Measurements from ENCODE around the gene FLNC. TPM values are rescaled to one million over a fixed set of nuclear protein-coding genes. Genes with fewer than 3 reads are reported as not detected.

Gene FLNC
- total RNA-seq, 2 experiments from 2014 or later, result not detected

- Mint-ChIP-seq H3K27ac (no peak overlapping the region), H3K4me1 (peaks cover 34% of the 10 kb centered on the region), H3K9me3 (no peaks in the 10 kb centered on the region), H3K27me3 (no peaks in the 10 kb centered on the region), H3K4me3 (no peak overlapping the region), H3K36me3 (ENCODE audit: low read depth) (peaks cover 9% of the 10 kb centered on the region)
- CTCF ChIA-PET, result interaction anchor here (0.7 to 2.6 kb wide), 3 partner anchors 19 to 246 kb away, joined by 4 to 13 read pairs (median 6); no protein-coding TSS in a partner anchor
- POLR2A ChIA-PET, result no interaction called here
- DNase-seq, result no peak
These were observed 30.2 kb downstream of the FLNC start for GRCh38 chr7:128860158-128861073.

GRCh38 chr7:128861957-128862570, 31.9 kb downstream of the FLNC start:
- POLR2A ChIA-PET, result interaction anchor here (1.0 to 2.0 kb wide), 10 partner anchors 11 to 518 kb away, joined by 3 to 11 read pairs (median 4); partner anchors contain the start of genes AHCYL2, CALU, HILPDA and RBM28
- peak overlapping the region; percentile 94 for H3K4me3 Mint-ChIP-seq
- peak overlapping the region; percentile 87 for H3K27ac Mint-ChIP-seq
- peaks cover 34% of the 10 kb centered on the region for H3K4me1 Mint-ChIP-seq
- DNase-seq, result no peak
- CTCF ChIA-PET, result interaction anchor here (0.7 to 2.5 kb wide), 11 partner anchors 11 to 230 kb away, joined by 3 to 28 read pairs (median 10); partner anchors contain the start of gene CALU
- H3K27me3 Mint-ChIP-seq, result no peaks in the 10 kb centered on the region
- peaks cover 19% of the 10 kb centered on the region for H3K36me3 Mint-ChIP-seq (ENCODE audit: low read depth)
- no peaks in the 10 kb centered on the region for H3K9me3 Mint-ChIP-seq

GRCh38 chr7:128862571-128863432, 32.6 kb downstream of the FLNC start, which contains the start of gene ATP6V1F:
Gene ATP6V1F, plus strand, starts transcription at chr7:128862856. Its CDS starts 49 bp downstream, at chr7:128862905.
- CTCF ChIA-PET, result interaction anchor here (0.6 to 2.5 kb wide), 16 partner anchors 9 to 1192 kb away, joined by 3 to 28 read pairs (median 8); partner anchors contain the start of gene CALU
- Mint-ChIP-seq H3K4me3 (peak within 1 kb of the TSS; percentile 94), H3K9me3 (no peaks in the 10 kb centered on the region), H3K4me1 (peaks cover 36% of the 10 kb centered on the region), H3K27ac (peak within 1 kb of the TSS; percentile 87), H3K27me3 (peaks cover 2% of the 10 kb centered on the region), H3K36me3 (ENCODE audit: low read depth) (peaks cover 22% of the 10 kb centered on the region)
- POLR2A ChIA-PET, result interaction anchor here (0.8 to 2.0 kb wide), 14 partner anchors 10 to 519 kb away, joined by 3 to 11 read pairs (median 4); partner anchors contain the start of genes AHCYL2, CALU, HILPDA and RBM28
- DNase-seq, result peak; percentile 100

- ChIA-PET CTCF (interaction anchor here (0.6 to 2.5 kb wide), 15 partner anchors 8 to 1191 kb away, joined by 3 to 28 read pairs (median 9); partner anchors contain the start of gene CALU), POLR2A (interaction anchor here (0.8 to 2.0 kb wide), 13 partner anchors 9 to 520 kb away, joined by 3 to 11 read pairs (median 4); partner anchors contain the start of genes AHCYL2, CALU, HILPDA and RBM28)
- DNase-seq, result peak; percentile 60
- Mint-ChIP-seq H3K27ac (peak overlapping the region; percentile 87), H3K36me3 (ENCODE audit: low read depth) (peaks cover 22% of the 10 kb centered on the region), H3K9me3 (no peaks in the 10 kb centered on the region), H3K27me3 (peaks cover 4% of the 10 kb centered on the region), H3K4me1 (peaks cover 36% of the 10 kb centered on the region), H3K4me3 (peak overlapping the region; percentile 94)
These were observed 33.3 kb downstream of the FLNC start for GRCh38 chr7:128863433-128863989.

- POLR2A ChIA-PET, result no interaction called here
- H3K9me3 Mint-ChIP-seq, result no peaks in the 10 kb centered on the region
- no peak overlapping the region for H3K27ac Mint-ChIP-seq
- H3K27me3 Mint-ChIP-seq, result peaks cover 12% of the 10 kb centered on the region
- peaks cover 31% of the 10 kb centered on the region for H3K4me1 Mint-ChIP-seq
- H3K36me3 Mint-ChIP-seq (ENCODE audit: low read depth), result peaks cover 22% of the 10 kb centered on the region
- CTCF ChIA-PET, result no interaction called here
- no peak overlapping the region for H3K4me3 Mint-ChIP-seq
- DNase-seq, result no peak
These were observed 35.1 kb downstream of the FLNC start for GRCh38 chr7:128865303-128865702.

- Mint-ChIP-seq H3K9me3 (no peaks in the 10 kb centered on the region), H3K4me1 (peaks cover 28% of the 10 kb centered on the region), H3K36me3 (ENCODE audit: low read depth) (peaks cover 22% of the 10 kb centered on the region), H3K4me3 (no peak overlapping the region), H3K27me3 (peaks cover 21% of the 10 kb centered on the region), H3K27ac (no peak overlapping the region)
- DNase-seq, result no peak
- ChIA-PET POLR2A (no interaction called here), CTCF (no interaction called here)
These were observed 36.0 kb downstream of the FLNC start for GRCh38 chr7:128865996-128866877.

GRCh38 chr7:128867241-128867640, 37.0 kb downstream of the FLNC start:
- H3K27ac Mint-ChIP-seq, result no peak overlapping the region
- H3K27me3 Mint-ChIP-seq, result peaks cover 25% of the 10 kb centered on the region
- DNase-seq, result no peak
- H3K4me3 Mint-ChIP-seq, result no peak overlapping the region
- H3K9me3 Mint-ChIP-seq, result no peaks in the 10 kb centered on the region
- CTCF ChIA-PET, result no interaction called here
- peaks cover 22% of the 10 kb centered on the region for H3K36me3 Mint-ChIP-seq (ENCODE audit: low read depth)
- H3K4me1 Mint-ChIP-seq, result peaks cover 25% of the 10 kb centered on the region
- POLR2A ChIA-PET, result interaction anchor here (0.8 kb wide), 1 partner anchor 26 kb away, joined by 3 read pairs; no protein-coding TSS in a partner anchor

GRCh38 chr7:128867842-128868623, 37.8 kb downstream of the FLNC start:
- no peaks in the 10 kb centered on the region for H3K9me3 Mint-ChIP-seq
- ChIA-PET CTCF (interaction anchor here (4.3 kb wide), 1 partner anchor 14 kb away, joined by 22 read pairs; no protein-coding TSS in a partner anchor), POLR2A (interaction anchor here (0.8 to 1.5 kb wide), 2 partner anchors 16 to 25 kb away, joined by 3 to 4 read pairs; no protein-coding TSS in a partner anchor)
- H3K27me3 Mint-ChIP-seq, result peaks cover 25% of the 10 kb centered on the region
- no peak for DNase-seq
- no peak overlapping the region for H3K27ac Mint-ChIP-seq
- H3K4me3 Mint-ChIP-seq, result no peak overlapping the region
- H3K36me3 Mint-ChIP-seq (ENCODE audit: low read depth), result peaks cover 16% of the 10 kb centered on the region
- H3K4me1 Mint-ChIP-seq, result peaks cover 19% of the 10 kb centered on the region

- POLR2A ChIA-PET, result interaction anchor here (1.5 kb wide), 1 partner anchor 15 kb away, joined by 4 read pairs; no protein-coding TSS in a partner anchor
- CTCF ChIA-PET, result interaction anchor here (4.3 kb wide), 1 partner anchor 14 kb away, joined by 22 read pairs; no protein-coding TSS in a partner anchor
- no peak overlapping the region for H3K27ac Mint-ChIP-seq
- peaks cover 17% of the 10 kb centered on the region for H3K4me1 Mint-ChIP-seq
- H3K36me3 Mint-ChIP-seq (ENCODE audit: low read depth), result peaks cover 16% of the 10 kb centered on the region
- H3K27me3 Mint-ChIP-seq, result peaks cover 25% of the 10 kb centered on the region
- H3K4me3 Mint-ChIP-seq, result peak overlapping the region; percentile 21
- H3K9me3 Mint-ChIP-seq, result no peaks in the 10 kb centered on the region
- no peak for DNase-seq
These were observed 38.5 kb downstream of the FLNC start for GRCh38 chr7:128868624-128869137.

GRCh38 chr7:128869138-128869943, 39.1 kb downstream of the FLNC start:
- DNase-seq, result peak; percentile 48
- Mint-ChIP-seq H3K9me3 (no peaks in the 10 kb centered on the region), H3K4me3 (peak overlapping the region; percentile 52), H3K36me3 (ENCODE audit: low read depth) (peaks cover 16% of the 10 kb centered on the region), H3K4me1 (peaks cover 14% of the 10 kb centered on the region), H3K27me3 (peaks cover 25% of the 10 kb centered on the region), H3K27ac (no peak overlapping the region)
- ChIA-PET CTCF (interaction anchor here (4.3 kb wide), 1 partner anchor 13 kb away, joined by 22 read pairs; no protein-coding TSS in a partner anchor), POLR2A (interaction anchor here (0.8 to 1.5 kb wide), 2 partner anchors 14 to 185 kb away, joined by 3 to 4 read pairs; no protein-coding TSS in a partner anchor)

Data from activated CD4-positive, alpha-beta memory T cell treated with anti-CD3 and anti-CD28 coated beads, Interleukin-2, amount 10 ng/mL, durations not matched to agents 7 days and 5 days (primary cell).